H1 (cell line): Measurements from ENCODE around the gene EPHA3.

Experiments
- ATF2 ChIP-seq: IDR thresholded peaks from 2 replicates; pipeline ENCODE4 v1.6.1; 2012; ENCODE audit warnings: low read length, inconsistent platforms
- CHD2 ChIP-seq: IDR thresholded peaks from 2 replicates; pipeline ENCODE4 v1.6.1; 2012; ENCODE audit warnings: low read length, improper control_type of control experiment
- CTCF ChIP-seq, 3 experiments: IDR thresholded peaks; 1 replicate in 2 of 3; 2 replicates in 1 of 3; pipeline versions ENCODE4 v1.5.1 to v1.6.1; 2011; ENCODE audit warnings: low read length in 3 of 3, mild to moderate bottlenecking in 3 of 3, inconsistent platforms in 2 of 3, low read depth in 1 of 3, moderate library complexity in 1 of 3; ENCODE audit not compliant: insufficient read depth in 1 of 3; ENCODE audit errors: control extremely low read depth in 1 of 3
- EZH2 ChIP-seq: fragments of 200-600 bp; sonication (generic); IDR thresholded peaks from 2 replicates; pipeline ENCODE4 v1.7.1; 2012; ENCODE audit warnings: low read depth, mild to moderate bottlenecking, moderate library complexity, low read length, inconsistent platforms; ENCODE audit not compliant: severe bottlenecking
- HDAC6 ChIP-seq: IDR thresholded peaks from one replicate; pipeline ENCODE4 v1.7.1; 2012; ENCODE audit warnings: low read depth, mild to moderate bottlenecking, inconsistent platforms, low read length, moderate library complexity
- JUND ChIP-seq: IDR thresholded peaks from 2 replicates; pipeline ENCODE4 v1.6.1; 2011; ENCODE audit warnings: mild to moderate bottlenecking, improper control_type of control experiment, low read length
- POLR2A ChIP-seq, 2 experiments: IDR thresholded peaks; 1 replicate in 1 of 2; 2 replicates in 1 of 2; pipeline ENCODE4 v1.6.1; 2011; ENCODE audit warnings: low read depth in 2 of 2, low read length in 2 of 2, mild to moderate bottlenecking in 2 of 2; ENCODE audit errors: control extremely low read depth in 1 of 2
- RAD21 ChIP-seq, 2 experiments: IDR thresholded peaks in 1 of 2; conservative IDR thresholded peaks in 1 of 2; 2 replicates each; pipeline ENCODE4 v1.6.1; 2011; ENCODE audit warnings: low read depth in 2 of 2, low read length in 2 of 2, improper control_type of control experiment in 1 of 2, inconsistent platforms in 1 of 2, mild to moderate bottlenecking in 1 of 2, moderate library complexity in 1 of 2
- RFX5 ChIP-seq: IDR thresholded peaks from 2 replicates; pipeline ENCODE4 v1.6.1; 2011; ENCODE audit warnings: low read depth, low read length, improper control_type of control experiment, borderline replicate concordance

- TF ChIP-seq CHD2: no peak
- TF ChIP-seq HDAC6: no peak
- no peak for TF ChIP-seq ATF2
- TF ChIP-seq JUND: no peak
- no peak for TF ChIP-seq CTCF (IDR thresholded peaks at IDR 0.05; ENCODE audit: control extremely low read depth in 1 of 3, insufficient read depth in 1 of 3, low read depth in 1 of 3, low read length in 3 of 3)
- TF ChIP-seq EZH2: no peak
- TF ChIP-seq RAD21 (IDR thresholded peaks at IDR 0.05 in 1 of 2, conservative IDR thresholded peaks at IDR 0.05 in 1 of 2; ENCODE audit: low read depth in 2 of 2, low read length in 2 of 2): no peak
- TF ChIP-seq RFX5: no peak
- TF ChIP-seq POLR2A (IDR thresholded peaks at IDR 0.05; ENCODE audit: control extremely low read depth in 1 of 2, low read depth in 2 of 2, low read length in 2 of 2): no peak
These were observed 114.5 kb downstream of the EPHA3 start for GRCh38 chr3:89221924-89222323.
